Endodermal cell (in vitro differentiated cells): ENCODE data around the gene TBC1D23. TPM values are rescaled to one million over a fixed set of nuclear protein-coding genes. Genes with fewer than 3 reads are reported as not detected.

Experiments
- DNase-seq: peaks from one replicate; pipeline ENCODE4 v3.0.0-alpha.2; 2017
- H3K27ac ChIP-seq: 2 replicates; pipeline ENCODE4 v1.5.1; 2013; ENCODE audit warnings: mild to moderate bottlenecking, low read depth, low read length, moderate library complexity
- H3K27me3 ChIP-seq: 2 replicates; pipeline ENCODE4 v1.6.1; 2013; ENCODE audit warnings: mild to moderate bottlenecking, low read length, moderate library complexity; ENCODE audit not compliant: insufficient read depth, control insufficient read depth, poor library complexity, severe bottlenecking
- H3K36me3 ChIP-seq: 2 replicates; pipeline ENCODE4 v1.7.0; 2013; ENCODE audit warnings: mild to moderate bottlenecking, low read length, moderate library complexity; ENCODE audit not compliant: control insufficient read depth, insufficient read depth
- H3K4me1 ChIP-seq: one replicate; pipeline ENCODE4 v1.7.0; 2013; ENCODE audit warnings: low read length; ENCODE audit not compliant: control insufficient read depth, insufficient read depth
- H3K4me3 ChIP-seq: 2 replicates; pipeline ENCODE4 v1.5.1; 2013; ENCODE audit warnings: mild to moderate bottlenecking, low read length, moderate library complexity
- H3K9ac ChIP-seq: 2 replicates; pipeline ENCODE4 v1.6.1; 2013; ENCODE audit warnings: mild to moderate bottlenecking, low read length, moderate library complexity; ENCODE audit not compliant: poor library complexity, severe bottlenecking; ENCODE audit errors: extremely low read depth
- H3K9me3 ChIP-seq: 2 replicates; pipeline ENCODE4 v1.6.1; 2013; ENCODE audit warnings: mild to moderate bottlenecking, low read length, moderate library complexity; ENCODE audit not compliant: control insufficient read depth
- H3K27ac Mint-ChIP-seq: 2 replicates; pipeline ENCODE4 v1.8.0; 2020; ENCODE audit warnings: mixed read lengths
- H3K27me3 Mint-ChIP-seq: 2 replicates; pipeline ENCODE4 v1.8.0; 2021; ENCODE audit warnings: mild to moderate bottlenecking, mixed read lengths; ENCODE audit not compliant: insufficient read depth
- H3K36me3 Mint-ChIP-seq: 2 replicates; pipeline ENCODE4 v1.8.0; 2020; ENCODE audit warnings: low read depth, mixed read lengths
- H3K4me1 Mint-ChIP-seq: 2 replicates; pipeline ENCODE4 v1.8.0; 2020; ENCODE audit warnings: mixed read lengths
- H3K4me3 Mint-ChIP-seq: 2 replicates; pipeline ENCODE4 v1.8.0; 2020; ENCODE audit warnings: mild to moderate bottlenecking, moderate library complexity, mixed read lengths
- H3K9me3 Mint-ChIP-seq: 2 replicates; pipeline ENCODE4 v1.8.0; 2020; ENCODE audit warnings: mild to moderate bottlenecking, mixed read lengths
- CTCF ChIP-seq: fragments of 200-600 bp; sonication (generic); conservative IDR thresholded peaks from 2 replicates; pipeline ENCODE4 v1.5.0; 2021; ENCODE audit warnings: antibody characterized with exemption, mild to moderate bottlenecking
- WGBS, 2 experiments: methylation state at CpG; one replicate each; pipeline versions ENCODE4 v1.1.5 to v1.1.7; 2013; ENCODE audit warnings: missing lambda C conversion rate in 2 of 2, mixed read lengths in 1 of 2; ENCODE audit not compliant: insufficient coverage in 1 of 2, insufficient read length in 1 of 2; 5-methylcytosine and 5-hydroxymethylcytosine counted together
- total RNA-seq, 2 donors: library from RNA; stranded (reverse); fragmentation: NEBNext Ultra II Directional in 1 of 2; extraction: Animal tissue kit (Norgen Biotek cat#: 25700) in 1 of 2; gene quantifications; 2 replicates in 1 of 2; 3 replicates in 1 of 2; pipeline ENCODE4 v1.2.1, GENCODE V29; 2021

TBC1D23 gene
- total RNA-seq, 2 donors from 2014 or later, result 30.9 to 32.0 TPM

- 100% methylated on average over 1 of the region's 5 CpGs for WGBS, 2 experiments
Observed at GRCh38 chr3:100274361-100274760, 13.6 kb downstream of the TBC1D23 start.

GRCh38 chr3:100277255-100277800 lies 16.5 kb downstream of the TBC1D23 start:
- H3K4me3 ChIP-seq, result no peak overlapping the region
- H3K9ac ChIP-seq, result no peak overlapping the region
- H3K27ac Mint-ChIP-seq, result no peak overlapping the region

More at GRCh38 chr3:100274361-100274760, 13.6 kb downstream of the TBC1D23 start:
- no peak for TF ChIP-seq CTCF
- Histone ChIP-seq H3K4me1 (no peaks in the 10 kb centered on the region), H3K27me3 (no peaks in the 10 kb centered on the region), H3K27ac (no peak overlapping the region), H3K36me3 (no peaks in the 10 kb centered on the region), H3K9me3 (no peaks in the 10 kb centered on the region), H3K4me3 (no peak overlapping the region), H3K9ac (no peak overlapping the region)
- DNase-seq, result no peak
- Mint-ChIP-seq H3K4me1 (peaks cover 25% of the 10 kb centered on the region), H3K4me3 (no peak overlapping the region), H3K36me3 (no peaks in the 10 kb centered on the region), H3K27ac (no peak overlapping the region), H3K9me3 (no peaks in the 10 kb centered on the region), H3K27me3 (no peaks in the 10 kb centered on the region)

GRCh38 chr3:100278910-100279309 lies 18.1 kb downstream of the TBC1D23 start:
- no peak overlapping the region for H3K9ac ChIP-seq
- Mint-ChIP-seq H3K4me1 (peaks cover 3% of the 10 kb centered on the region), H3K4me3 (no peak overlapping the region), H3K9me3 (no peaks in the 10 kb centered on the region), H3K36me3 (peaks cover 12% of the 10 kb centered on the region), H3K27me3 (no peaks in the 10 kb centered on the region), H3K27ac (no peak overlapping the region)
- DNase-seq, result no peak
- no peak for TF ChIP-seq CTCF
- no peaks in the 10 kb centered on the region for H3K4me1 ChIP-seq
- WGBS, 2 experiments, result 67 to 78% methylated on average over 1 to 2 of the region's 2 CpGs
- no peaks in the 10 kb centered on the region for H3K27me3 ChIP-seq
- peaks cover 21% of the 10 kb centered on the region for H3K36me3 ChIP-seq
- no peaks in the 10 kb centered on the region for H3K9me3 ChIP-seq
- no peak overlapping the region for H3K27ac ChIP-seq
- H3K4me3 ChIP-seq, result no peak overlapping the region

More at GRCh38 chr3:100277255-100277800, 16.5 kb downstream of the TBC1D23 start:
- Histone ChIP-seq H3K4me1 (no peaks in the 10 kb centered on the region), H3K9me3 (no peaks in the 10 kb centered on the region), H3K27ac (no peak overlapping the region), H3K27me3 (no peaks in the 10 kb centered on the region), H3K36me3 (peaks cover 12% of the 10 kb centered on the region)
- Mint-ChIP-seq H3K9me3 (no peaks in the 10 kb centered on the region), H3K4me3 (no peak overlapping the region), H3K27me3 (no peaks in the 10 kb centered on the region), H3K4me1 (peaks cover 14% of the 10 kb centered on the region), H3K36me3 (peaks cover 12% of the 10 kb centered on the region)
- WGBS, 2 experiments, result 80% methylated on average over 1 of the region's 1 CpG; no CpG with 5 or more reads in 1 of the 2 experiments
- TF ChIP-seq CTCF, result no peak
- DNase-seq, result no peak
